Measurements from ENCODE around the gene TMEM86B.

Gene TMEM86B

GRCh38 chr19:55257461-55258420, 29.2 kb upstream of the TMEM86B start:
- peak in 1 of 2 donors; percentile 27 for DNase-seq

- no peak for DNase-seq
Observed at GRCh38 chr19:55256562-55257460, 28.2 kb upstream of the TMEM86B start.

GRCh38 chr19:55255618-55256423, 27.3 kb upstream of the TMEM86B start:
- peak; percentile 20 to 28 for DNase-seq

- no peak for DNase-seq
Observed at GRCh38 chr19:55254625-55254977, 26.0 kb upstream of the TMEM86B start.

DNA sequence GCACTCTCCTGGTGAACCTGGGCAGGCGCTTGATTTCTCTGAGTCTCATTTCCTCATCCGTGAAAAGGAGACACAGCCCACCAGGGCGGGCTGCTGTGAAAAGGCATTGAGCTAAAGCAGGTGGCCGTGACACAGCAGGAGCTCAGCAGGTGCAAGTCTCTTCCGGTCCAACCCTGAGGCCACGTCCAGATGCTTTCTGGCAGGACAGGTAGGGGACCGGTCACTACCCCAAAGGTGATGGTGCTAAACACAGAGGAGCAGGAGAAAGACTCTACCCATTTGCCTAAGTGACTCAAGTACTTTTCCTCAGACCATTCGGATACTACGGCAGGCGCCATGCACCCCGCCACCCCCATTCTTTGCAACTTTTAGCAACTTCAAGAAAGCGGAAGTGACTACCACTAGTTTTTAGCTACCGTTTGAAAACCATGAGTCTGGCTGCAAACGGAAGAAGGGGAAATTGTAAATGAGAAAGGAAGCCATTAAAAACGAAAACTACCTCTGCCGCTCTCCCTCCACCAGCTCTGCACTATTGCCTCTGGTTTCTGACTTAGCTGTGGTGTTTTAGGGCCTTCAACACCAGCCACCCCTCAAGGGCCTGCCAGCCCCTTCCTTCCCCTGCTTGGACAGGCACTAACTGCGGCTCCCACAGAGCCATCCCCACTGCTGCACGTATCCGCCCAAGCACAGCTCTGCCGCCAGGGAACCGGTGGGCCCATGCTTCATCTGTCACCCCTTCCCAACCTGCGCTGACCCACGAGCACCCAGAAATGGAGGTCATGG, 25.5 kb upstream of the TMEM86B start:
- peak; percentile 47 to 86 for DNase-seq

DNA sequence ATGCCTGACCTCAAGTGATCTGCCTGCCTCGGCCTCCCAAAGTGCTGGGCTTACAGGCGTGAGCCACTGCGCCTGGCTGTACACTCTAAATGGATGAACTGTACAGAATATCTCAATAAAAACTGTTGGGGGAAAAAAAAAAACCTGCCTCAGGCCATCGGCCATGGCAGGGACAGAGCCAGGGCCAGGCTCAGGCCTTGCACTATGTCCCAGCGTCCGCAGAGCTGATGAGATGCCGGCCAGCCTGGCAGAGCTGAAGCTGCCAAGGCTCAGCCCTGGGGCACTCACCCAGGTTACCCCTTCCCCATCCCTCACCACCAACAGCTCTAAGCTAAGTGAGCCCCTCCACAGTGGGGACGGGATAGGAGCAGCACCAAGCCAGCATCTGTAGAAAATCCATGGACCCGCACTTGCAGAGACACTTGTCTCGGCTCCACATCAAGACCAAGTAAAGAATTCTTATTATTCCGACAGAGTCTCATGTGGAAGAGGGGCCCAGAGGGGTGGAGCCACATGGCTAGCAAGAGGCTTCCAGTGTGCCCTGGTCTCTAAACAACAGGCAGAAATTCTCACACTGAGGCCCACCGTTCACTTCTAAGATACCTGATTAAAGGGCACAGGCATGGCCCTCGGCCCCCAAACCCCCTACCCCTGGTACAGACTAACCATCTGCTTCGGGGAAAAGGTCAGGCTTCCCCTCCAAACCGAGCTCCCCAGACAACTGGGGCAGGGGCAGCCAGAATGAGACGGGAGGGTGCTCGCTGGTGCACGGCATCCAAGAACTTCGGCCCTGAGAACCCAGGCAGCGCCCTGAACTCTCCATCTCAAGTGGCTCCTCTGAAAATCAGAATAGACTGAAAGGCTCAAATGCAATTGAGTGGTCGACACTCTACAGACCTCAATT, 24.4 kb upstream of the TMEM86B start:
- no peak for DNase-seq

DNA sequence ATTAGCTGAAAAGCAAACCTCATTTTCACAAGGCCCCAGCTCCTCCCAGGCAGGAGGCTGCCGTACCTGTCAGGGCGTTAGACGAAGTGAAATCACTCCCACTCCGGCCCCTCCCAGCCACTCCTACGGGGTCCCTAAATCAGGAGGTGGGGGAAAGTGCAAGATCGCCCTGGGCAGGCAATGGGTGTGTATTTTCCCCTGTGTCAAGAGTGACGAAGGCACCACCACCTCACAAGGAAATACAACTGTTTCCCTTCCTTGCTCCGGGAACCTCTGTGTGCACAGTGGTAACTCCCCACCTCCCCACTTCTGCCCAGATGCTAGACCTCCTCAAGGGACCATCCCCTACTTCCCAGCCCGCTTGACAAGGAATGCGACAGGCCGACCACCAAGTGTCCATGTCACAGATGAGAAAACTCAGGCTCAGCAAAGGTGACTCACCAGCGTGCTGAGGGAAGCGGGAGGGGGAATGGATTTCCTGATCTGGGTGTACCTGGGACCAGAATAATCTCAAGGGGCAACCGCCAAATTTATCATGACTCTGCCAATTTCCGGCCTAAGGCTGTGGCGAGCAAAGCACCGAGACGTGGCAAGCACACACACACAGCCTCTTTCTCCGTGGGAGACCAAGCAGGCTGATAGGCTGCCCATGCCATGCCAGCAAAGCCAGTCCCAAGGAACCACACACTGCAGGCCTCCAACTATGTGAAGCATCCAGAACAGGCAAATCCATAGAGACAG, 22.9 kb upstream of the TMEM86B start:
- peak in 1 of 2 donors; percentile 75 for DNase-seq

GRCh38 chr19:55250262-55251036, 21.9 kb upstream of the TMEM86B start:
- no peak for DNase-seq

DNA sequence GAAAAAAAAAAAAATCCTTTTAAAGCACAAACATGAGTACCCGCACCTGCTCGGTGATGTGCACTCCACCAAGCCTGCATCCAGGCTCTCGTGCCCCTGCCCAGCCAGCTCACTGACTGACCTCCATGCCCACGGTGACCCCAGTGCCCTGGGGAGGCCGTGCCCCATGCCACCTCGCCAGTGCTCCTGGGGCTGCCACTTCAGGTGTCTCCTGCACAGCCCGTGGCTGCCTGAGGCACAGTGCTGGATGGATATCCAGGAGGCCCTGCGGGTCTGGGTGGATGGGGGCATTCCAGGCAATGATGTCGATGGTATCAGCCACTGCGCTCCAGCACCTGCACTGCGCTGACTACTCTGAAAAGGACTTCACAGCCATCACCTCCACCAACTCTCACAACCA, 21.3 kb upstream of the TMEM86B start:
- no peak for DNase-seq

GRCh38 chr19:55248704-55249103, 20.1 kb upstream of the TMEM86B start:
- DNase-seq = no peak

DNA sequence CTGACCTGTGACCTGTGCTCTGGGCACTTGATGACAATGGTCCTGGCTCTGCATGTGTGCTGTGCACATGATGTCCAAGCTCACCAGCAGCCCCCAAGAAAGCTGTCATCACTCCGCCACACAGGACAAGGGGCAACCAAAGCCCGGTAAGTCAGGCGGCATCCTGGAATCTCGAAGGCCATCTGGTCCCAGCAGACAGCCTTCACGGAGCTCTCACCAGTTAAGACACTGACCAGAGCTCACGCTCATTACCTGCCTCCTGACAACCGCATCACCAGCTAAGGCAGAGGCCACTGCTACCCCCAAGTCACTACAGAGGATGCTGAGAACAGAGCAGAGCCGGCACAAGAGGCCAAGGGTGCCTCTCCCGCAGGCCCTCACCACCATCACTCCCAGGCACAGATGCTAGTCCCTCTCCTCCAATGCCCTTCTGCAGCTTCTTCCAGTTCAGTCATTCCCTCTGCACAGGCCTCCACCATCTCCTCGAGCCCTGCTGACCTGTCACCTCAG, 19.7 kb upstream of the TMEM86B start:
- no peak for DNase-seq

- DNase-seq = no peak
Observed at GRCh38 chr19:55247621-55248099, 19.1 kb upstream of the TMEM86B start.

DNA sequence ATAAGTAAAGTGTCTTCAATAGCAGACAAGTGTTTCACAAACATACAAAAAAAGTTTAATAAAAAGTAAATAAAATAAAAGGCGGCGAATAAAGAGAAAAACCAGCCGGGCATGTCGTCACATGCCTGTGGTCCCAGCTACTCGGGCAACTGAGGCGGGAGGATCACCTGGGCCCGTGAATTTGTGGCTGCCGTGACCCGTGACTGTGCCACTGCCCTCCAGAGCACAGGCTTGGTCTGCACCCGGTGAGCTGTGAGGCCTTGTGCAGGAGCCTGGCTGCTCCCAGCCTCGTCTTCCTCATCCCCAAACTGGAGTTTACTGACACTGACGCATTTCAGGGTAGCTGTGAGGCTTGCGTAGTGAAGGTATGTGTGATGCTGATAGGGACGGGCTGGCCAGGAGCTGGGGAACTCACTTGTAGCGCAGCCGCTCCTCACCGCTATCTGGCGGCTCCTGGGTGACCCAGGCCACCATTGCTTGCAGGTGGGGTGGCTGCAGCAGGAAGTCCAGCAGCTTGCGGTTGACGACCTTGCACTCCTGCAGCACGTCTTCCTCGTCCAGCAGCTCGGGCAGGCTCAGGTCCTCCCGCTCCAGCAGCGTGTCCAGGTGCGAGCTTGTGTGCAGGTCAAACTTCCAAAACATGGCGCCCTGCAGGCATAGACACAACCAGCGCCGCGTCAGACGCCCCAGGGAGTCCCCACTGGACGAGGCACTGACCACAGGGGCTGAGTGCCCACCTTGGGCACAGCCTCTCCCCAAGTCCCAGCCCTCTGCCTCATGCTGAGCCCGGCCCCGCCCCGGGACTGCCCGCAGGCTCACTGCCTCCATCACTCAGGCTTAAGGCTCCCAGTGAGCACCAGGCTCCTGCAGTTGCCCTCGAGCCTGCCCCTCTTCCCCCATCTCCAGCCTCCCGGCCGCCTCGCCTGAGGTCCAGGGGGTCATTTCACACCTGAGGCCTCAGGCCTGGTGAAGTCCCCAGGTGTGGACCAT, 18.2 kb upstream of the TMEM86B start:
- no peak for DNase-seq

DNA sequence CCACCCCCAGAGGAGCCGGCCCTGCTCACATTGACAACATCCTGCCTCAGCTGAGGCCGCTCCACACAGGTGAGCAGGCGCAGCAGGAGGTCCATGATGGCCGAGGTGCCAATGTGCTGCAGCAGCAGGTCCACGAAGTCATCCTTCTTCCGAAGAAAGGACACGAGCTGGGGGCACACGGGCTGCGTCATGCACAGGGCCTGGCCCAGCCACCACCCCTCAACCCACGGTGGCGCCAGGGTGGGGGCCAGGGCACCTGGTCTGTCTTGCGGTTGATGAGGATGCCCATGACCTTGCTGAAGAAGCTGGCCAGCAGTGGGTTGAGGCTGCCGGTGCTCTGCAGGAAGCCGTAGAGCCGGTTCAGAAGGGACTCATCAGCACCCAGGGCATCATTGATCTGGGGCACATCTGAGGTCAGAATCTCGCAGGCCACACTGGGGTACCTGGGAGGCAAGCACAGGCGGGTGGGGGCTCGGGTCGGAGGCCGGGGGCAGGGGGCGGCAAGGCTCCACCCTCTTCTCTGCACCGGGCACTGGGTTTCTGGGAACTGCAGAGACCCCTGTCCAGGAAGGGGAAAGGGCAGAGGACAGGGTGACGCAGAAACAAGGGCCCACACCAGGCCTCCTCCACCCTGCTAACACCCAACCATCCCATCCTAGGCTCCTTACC, 16.8 kb upstream of the TMEM86B start:
- DNase-seq = no peak

DNA sequence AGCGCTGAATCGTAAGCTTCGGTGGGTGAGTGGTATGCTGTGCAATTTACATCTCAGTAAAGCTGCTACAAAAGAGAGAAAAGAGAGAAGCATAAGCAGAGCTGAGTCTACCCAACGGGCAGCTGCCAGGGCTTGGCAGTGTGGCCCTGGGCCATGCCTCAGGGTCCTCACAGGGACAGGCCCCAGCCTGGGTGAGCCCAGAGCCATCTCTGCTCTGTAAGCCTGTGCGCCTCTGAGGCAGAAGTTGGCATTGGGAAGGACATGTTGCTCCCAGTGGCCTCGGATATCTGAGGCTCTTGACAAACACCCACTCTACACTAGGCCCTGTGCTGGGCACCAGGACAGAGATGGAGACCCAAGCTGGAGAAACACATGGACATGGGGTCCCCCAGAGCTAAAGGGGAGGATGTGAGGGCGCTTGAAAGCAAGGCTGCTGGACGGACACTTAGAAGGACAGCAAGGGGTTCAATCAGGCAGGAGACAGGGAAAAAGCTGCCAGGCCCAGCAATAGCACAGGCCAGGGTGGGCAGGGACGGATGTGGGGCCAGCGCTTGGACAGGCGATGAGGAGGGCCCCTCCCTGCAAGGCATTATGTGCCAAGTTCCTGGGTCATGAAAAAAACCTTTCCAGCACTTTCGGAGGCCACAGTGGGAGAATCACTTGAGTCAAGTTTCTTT, 15.6 kb upstream of the TMEM86B start:
- DNase-seq = no peak

DNA sequence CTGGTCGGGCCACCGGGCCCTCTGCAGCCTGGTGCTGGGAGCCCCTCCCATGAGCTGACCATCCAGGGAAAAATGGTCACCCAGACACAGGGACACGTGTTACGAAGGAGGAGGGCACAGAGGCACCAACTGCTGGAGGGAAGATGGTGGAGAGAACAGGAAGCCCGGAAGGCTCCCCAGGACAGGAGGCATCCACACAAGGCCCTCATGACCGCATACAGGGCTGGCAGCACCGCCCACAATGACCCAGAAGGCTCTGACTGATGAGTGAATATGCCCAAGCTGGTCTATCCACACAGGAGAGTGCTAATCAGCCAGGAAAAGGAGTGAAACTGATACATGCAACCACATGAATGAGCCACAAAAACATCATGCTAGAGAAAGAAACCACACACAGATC, 14.0 kb upstream of the TMEM86B start:
- no peak for DNase-seq
